HepG2 (cell line): ENCODE data around the gene ZCWPW2.

Experiments used
- AGO2 ChIP-seq: fragments of 200-400 bp; formaldehyde crosslinking; optimal IDR thresholded peaks from 2 replicates; pipeline ENCODE3; 2017; ENCODE audit warnings: mild to moderate bottlenecking, low read depth, low read length, moderate library complexity
- FOXK1 ChIP-seq: sonication (generic); formaldehyde crosslinking; IDR thresholded peaks from 2 replicates; pipeline ENCODE4 v1.4.0; 2020; ENCODE audit warnings: low read depth, missing genetic modification reagents, borderline replicate concordance
- TBP ChIP-seq: sonication (generic); formaldehyde crosslinking; IDR thresholded peaks from 2 replicates; pipeline ENCODE4 v1.5.0; 2020; ENCODE audit warnings: missing genetic modification reagents
- TF ChIP-seq, protein P1 (sequence below): sonication (generic); formaldehyde crosslinking; IDR thresholded peaks from 2 replicates; pipeline ENCODE4 v1.9.0; 2021; ENCODE audit warnings: missing genetic modification reagents, borderline replicate concordance
- TF ChIP-seq, protein P2 (sequence below): sonication (generic); formaldehyde crosslinking; IDR thresholded peaks from 2 replicates; pipeline ENCODE4 v1.4.0; 2020; ENCODE audit warnings: missing genetic modification reagents

DNA sequence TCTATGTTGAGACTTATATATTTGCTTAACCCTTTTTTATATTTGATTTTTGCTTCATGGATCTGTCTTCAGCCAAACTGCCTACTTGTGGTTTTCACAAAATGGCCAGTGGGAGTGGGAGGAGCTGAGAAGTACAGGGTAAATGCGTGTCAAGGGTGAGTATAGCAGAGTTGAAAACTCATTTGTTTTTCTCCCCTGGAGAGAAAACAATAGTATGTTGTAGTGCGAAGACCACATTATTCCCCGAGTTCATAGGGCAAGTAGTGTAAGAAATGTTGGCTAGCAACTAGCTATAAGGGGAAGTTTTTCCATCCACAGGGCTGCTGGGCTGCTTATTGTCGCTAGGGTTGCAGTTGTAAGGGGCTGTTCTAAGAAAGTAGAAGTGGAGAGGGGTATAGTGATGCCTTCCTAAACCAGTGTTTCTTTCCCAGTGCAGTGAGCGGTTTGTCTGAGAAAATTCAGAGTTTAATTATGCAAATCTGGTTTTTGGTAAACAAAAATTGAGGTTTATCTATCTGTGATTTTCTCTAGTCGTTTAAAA, 153.9 kb downstream of the ZCWPW2 start:
- TF ChIP-seq, protein P1, sequence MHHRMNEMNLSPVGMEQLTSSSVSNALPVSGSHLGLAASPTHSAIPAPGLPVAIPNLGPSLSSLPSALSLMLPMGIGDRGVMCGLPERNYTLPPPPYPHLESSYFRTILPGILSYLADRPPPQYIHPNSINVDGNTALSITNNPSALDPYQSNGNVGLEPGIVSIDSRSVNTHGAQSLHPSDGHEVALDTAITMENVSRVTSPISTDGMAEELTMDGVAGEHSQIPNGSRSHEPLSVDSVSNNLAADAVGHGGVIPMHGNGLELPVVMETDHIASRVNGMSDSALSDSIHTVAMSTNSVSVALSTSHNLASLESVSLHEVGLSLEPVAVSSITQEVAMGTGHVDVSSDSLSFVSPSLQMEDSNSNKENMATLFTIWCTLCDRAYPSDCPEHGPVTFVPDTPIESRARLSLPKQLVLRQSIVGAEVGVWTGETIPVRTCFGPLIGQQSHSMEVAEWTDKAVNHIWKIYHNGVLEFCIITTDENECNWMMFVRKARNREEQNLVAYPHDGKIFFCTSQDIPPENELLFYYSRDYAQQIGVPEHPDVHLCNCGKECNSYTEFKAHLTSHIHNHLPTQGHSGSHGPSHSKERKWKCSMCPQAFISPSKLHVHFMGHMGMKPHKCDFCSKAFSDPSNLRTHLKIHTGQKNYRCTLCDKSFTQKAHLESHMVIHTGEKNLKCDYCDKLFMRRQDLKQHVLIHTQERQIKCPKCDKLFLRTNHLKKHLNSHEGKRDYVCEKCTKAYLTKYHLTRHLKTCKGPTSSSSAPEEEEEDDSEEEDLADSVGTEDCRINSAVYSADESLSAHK (CRISPR knock-in tag): no peak
- TF ChIP-seq AGO2: no peak
- no peak for TF ChIP-seq FOXK1 (CRISPR knock-in tag)
- TF ChIP-seq, protein P2, sequence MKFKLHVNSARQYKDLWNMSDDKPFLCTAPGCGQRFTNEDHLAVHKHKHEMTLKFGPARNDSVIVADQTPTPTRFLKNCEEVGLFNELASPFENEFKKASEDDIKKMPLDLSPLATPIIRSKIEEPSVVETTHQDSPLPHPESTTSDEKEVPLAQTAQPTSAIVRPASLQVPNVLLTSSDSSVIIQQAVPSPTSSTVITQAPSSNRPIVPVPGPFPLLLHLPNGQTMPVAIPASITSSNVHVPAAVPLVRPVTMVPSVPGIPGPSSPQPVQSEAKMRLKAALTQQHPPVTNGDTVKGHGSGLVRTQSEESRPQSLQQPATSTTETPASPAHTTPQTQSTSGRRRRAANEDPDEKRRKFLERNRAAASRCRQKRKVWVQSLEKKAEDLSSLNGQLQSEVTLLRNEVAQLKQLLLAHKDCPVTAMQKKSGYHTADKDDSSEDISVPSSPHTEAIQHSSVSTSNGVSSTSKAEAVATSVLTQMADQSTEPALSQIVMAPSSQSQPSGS (CRISPR knock-in tag): no peak
- TF ChIP-seq TBP (CRISPR knock-in tag): no peak
